Fibroblast of the aortic adventitia (primary cell): ENCODE data around the gene PRPF8. TPM values are rescaled to one million over a fixed set of nuclear protein-coding genes. Genes with fewer than 3 reads are reported as not detected.

Experiments used
- DNase-seq: peaks from one replicate; pipeline ENCODE4 v3.0.0-alpha.2; 2010; ENCODE audit warnings: low read depth
- H3K4me3 ChIP-seq: 2 replicates; pipeline ENCODE4 v1.5.1; 2011; ENCODE audit warnings: low read depth, mild to moderate bottlenecking, control low read depth, low read length, moderate library complexity
- CTCF ChIP-seq: IDR thresholded peaks from 2 replicates; pipeline ENCODE4 v1.5.1; 2011; ENCODE audit warnings: mild to moderate bottlenecking, low read length, control low read depth, inconsistent platforms; ENCODE audit not compliant: insufficient read depth
- small RNA-seq: library from RNA; depleted of rRNA; stranded (forward); fragments of <200 nt; gene quantifications from one replicate; pipeline ENCODE3, GENCODE V24; 2012
- total RNA-seq: library from RNA; depleted of rRNA; stranded (reverse); fragments of >200 nt; gene quantifications from 2 replicates; pipeline ENCODE4 v1.2.3, GENCODE V29; 2012; ENCODE audit warnings: low replicate concordance

PRPF8 gene
- total RNA-seq, 1 donor, result 138 TPM

GRCh38 chr17:1607971-1608320 is 76.7 kb downstream of the PRPF8 start:
- no peak for DNase-seq
- TF ChIP-seq CTCF, result no peak
- no peak overlapping the region for H3K4me3 ChIP-seq

GRCh38 chr17:1606352-1606985 is 78.2 kb downstream of the PRPF8 start:
- DNase-seq, result no peak
- no peak overlapping the region for H3K4me3 ChIP-seq
- TF ChIP-seq CTCF, result no peak

GRCh38 chr17:1605681-1606351 is 78.9 kb downstream of the PRPF8 start:
- no peak for TF ChIP-seq CTCF
- no peak overlapping the region for H3K4me3 ChIP-seq
- DNase-seq, result no peak

- H3K4me3 ChIP-seq, result no peak overlapping the region
- no peak for DNase-seq
- TF ChIP-seq CTCF, result no peak
Observed at GRCh38 chr17:1604831-1605528, 79.7 kb downstream of the PRPF8 start.

GRCh38 chr17:1601571-1601970 is 83.1 kb downstream of the PRPF8 start:
- TF ChIP-seq CTCF, result no peak
- H3K4me3 ChIP-seq, result no peak overlapping the region
- DNase-seq, result no peak

Small RNAs within 50 kb of the gene (small RNA-seq; reads per million reads assigned to genes)
- gene RN7SL105P, result not detected

Other genes with a start within 250 kb of the PRPF8 start
- 70.0 and 106 TPM in 2 replicates for gene CRK, start 228.6 kb downstream of the PRPF8 start, total RNA-seq
- 127 and 139 TPM in 2 replicates for gene MYO1C, start 192.2 kb downstream of the PRPF8 start, total RNA-seq
- 13.2 and 27.3 TPM in 2 replicates for gene INPP5K, start 168.3 kb downstream of the PRPF8 start, total RNA-seq
- 28.4 and 33.3 TPM in 2 replicates for gene PITPNA, start 122.1 kb downstream of the PRPF8 start, total RNA-seq
- gene SLC43A2, start 56.0 kb downstream of the PRPF8 start, total RNA-seq, result 3.0 and 9.3 TPM in 2 replicates
- 0.90 and 1.3 TPM in 2 replicates for gene SCARF1, start 39.1 kb downstream of the PRPF8 start, total RNA-seq
- gene RILP, start 35.0 kb downstream of the PRPF8 start, total RNA-seq, result 9.7 and 10.7 TPM in 2 replicates
- 4.5 and 10.1 TPM in 2 replicates for gene TLCD2, start 25.5 kb upstream of the PRPF8 start, total RNA-seq
- 27.7 and 39.6 TPM in 2 replicates for gene WDR81, start 39.8 kb upstream of the PRPF8 start, total RNA-seq
- 0.18 and 1.3 TPM in 2 replicates for gene SERPINF2, start 58.0 kb upstream of the PRPF8 start, total RNA-seq
- 161 and 450 TPM in 2 replicates for gene SERPINF1, start 77.2 kb upstream of the PRPF8 start, total RNA-seq
- gene SMYD4, start 145.0 kb upstream of the PRPF8 start, total RNA-seq, result 7.4 and 10.7 TPM in 2 replicates
- 19.3 and 41.2 TPM in 2 replicates for gene RPA1, start 145.1 kb upstream of the PRPF8 start, total RNA-seq